Stimulated activated naive CD8-positive, alpha-beta T cell treated with anti-CD3 and anti-CD28 coated beads, Interleukin-15, Interleukin-2, amounts not matched to agents 100 U/mL and 50 U/mL, for 24 hours (primary cell): ENCODE measurements around the gene MSI2.
"Not testable (repeated sequence)": the region's sequence is repeated elsewhere in the genome, so short reads cannot be mapped to it uniquely, and the experiment has no call there.

ENCODE experiments used
- ATAC-seq: fragments of 150-1000 bp; cut with Tn5 transposase; one replicate; pipeline ENCODE4 v1.10.0; 2021
- DNase-seq: peaks from one replicate; pipeline ENCODE4 v3.0.0; 2021

MSI2 gene

GRCh38 chr17:57485566-57485865 is 229.2 kb downstream of the MSI2 start:
- DNase-seq (no peak), ATAC-seq (no peak)

- ATAC-seq, result no peak
- no peak for DNase-seq
Measured at GRCh38 chr17:57485916-57486881, 229.9 kb downstream of the MSI2 start.

GRCh38 chr17:57486882-57487301 is 230.6 kb downstream of the MSI2 start:
- ATAC-seq (no peak), DNase-seq (no peak)

GRCh38 chr17:57487573-57487972 is 231.2 kb downstream of the MSI2 start:
- DNase-seq (no peak), ATAC-seq (no peak)

- no peak for ATAC-seq
- no peak for DNase-seq
Measured at GRCh38 chr17:57488856-57489255, 232.5 kb downstream of the MSI2 start.

- ATAC-seq (no peak), DNase-seq (no peak)
Measured at GRCh38 chr17:57489321-57489720, 233.0 kb downstream of the MSI2 start.

GRCh38 chr17:57490111-57490845 is 234.0 kb downstream of the MSI2 start:
- ATAC-seq (no peak), DNase-seq (no peak)

- ATAC-seq (no peak), DNase-seq (no peak)
Measured at GRCh38 chr17:57490890-57491289, 234.6 kb downstream of the MSI2 start.

GRCh38 chr17:57493171-57493570 is 236.8 kb downstream of the MSI2 start:
- DNase-seq (no peak), ATAC-seq (no peak)

- DNase-seq, result no peak
- no peak for ATAC-seq
Measured at GRCh38 chr17:57493625-57494024, 237.3 kb downstream of the MSI2 start.

GRCh38 chr17:57494443-57494842 is 238.1 kb downstream of the MSI2 start:
- ATAC-seq (no peak), DNase-seq (no peak)

- ATAC-seq (no peak), DNase-seq (no peak)
Measured at GRCh38 chr17:57495771-57496170, 239.4 kb downstream of the MSI2 start.

- ATAC-seq (no peak), DNase-seq (no peak)
Measured at GRCh38 chr17:57496382-57496781, 240.1 kb downstream of the MSI2 start.

GRCh38 chr17:57498443-57498842 is 242.1 kb downstream of the MSI2 start:
- no peak for DNase-seq
- ATAC-seq, result no peak

GRCh38 chr17:57499221-57499620 is 242.9 kb downstream of the MSI2 start:
- not testable (repeated sequence) for ATAC-seq, DNase-seq

- ATAC-seq, result peak; percentile 66
- DNase-seq, result peak; percentile 8
Measured at GRCh38 chr17:57499648-57500049, 243.3 kb downstream of the MSI2 start.

GRCh38 chr17:57501016-57501415 is 244.7 kb downstream of the MSI2 start:
- ATAC-seq (no peak), DNase-seq (no peak)

- DNase-seq, result no peak
- no peak for ATAC-seq
Measured at GRCh38 chr17:57502022-57502421, 245.7 kb downstream of the MSI2 start.

GRCh38 chr17:57502811-57503241 is 246.5 kb downstream of the MSI2 start:
- DNase-seq (no peak), ATAC-seq (no peak)

- ATAC-seq (no peak), DNase-seq (no peak)
Measured at GRCh38 chr17:57504208-57504607, 247.9 kb downstream of the MSI2 start.

GRCh38 chr17:57505841-57506773 is 249.8 kb downstream of the MSI2 start:
- no peak for DNase-seq
- no peak for ATAC-seq

GRCh38 chr17:57506774-57507127 is 250.4 kb downstream of the MSI2 start:
- ATAC-seq (no peak), DNase-seq (no peak)
